GM18505 (cell line): ENCODE data around the gene ADGRG2.
A peak's percentile ranks its signal among the peaks of the same experiment; 100 is the strongest.
"Not testable (repeated sequence)": the region's sequence is repeated elsewhere in the genome, so short reads cannot be mapped to it uniquely, and the experiment has no call there.

Experiments used
- ATAC-seq: cut with Tn5 transposase; IDR thresholded peaks from one replicate; pipeline ENCODE4 v1.9.1; 2021; ENCODE audit not compliant: unreplicated experiment
- POLR2A ChIP-seq: IDR thresholded peaks from 4 replicates; pipeline ENCODE4 v1.6.1; 2011; ENCODE audit warnings: borderline replicate concordance; ENCODE audit not compliant: insufficient read depth, insufficient read length; ENCODE audit errors: extremely low read depth

ADGRG2 gene

DNA sequence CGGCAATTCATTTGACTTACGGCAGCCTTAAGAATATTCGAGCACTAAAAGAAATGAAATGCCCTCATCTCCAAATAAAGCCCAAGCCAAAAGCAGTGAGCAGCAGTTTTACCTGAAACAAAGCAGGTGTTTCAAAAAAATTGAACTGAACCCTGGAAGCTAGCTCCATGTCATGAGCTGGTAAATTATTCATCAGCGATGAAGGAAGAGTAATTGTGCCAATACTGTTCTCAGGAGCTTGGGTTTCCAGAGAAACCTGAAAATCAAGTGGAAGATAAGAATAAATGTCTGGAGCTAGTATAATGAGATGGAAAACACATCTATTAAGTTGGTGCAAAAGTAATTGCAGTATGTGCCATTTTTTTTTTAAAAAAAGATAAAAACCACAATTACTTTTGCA is 114.4 kb downstream of the ADGRG2 start:
- TF ChIP-seq POLR2A = no peak
- no peak for ATAC-seq

DNA sequence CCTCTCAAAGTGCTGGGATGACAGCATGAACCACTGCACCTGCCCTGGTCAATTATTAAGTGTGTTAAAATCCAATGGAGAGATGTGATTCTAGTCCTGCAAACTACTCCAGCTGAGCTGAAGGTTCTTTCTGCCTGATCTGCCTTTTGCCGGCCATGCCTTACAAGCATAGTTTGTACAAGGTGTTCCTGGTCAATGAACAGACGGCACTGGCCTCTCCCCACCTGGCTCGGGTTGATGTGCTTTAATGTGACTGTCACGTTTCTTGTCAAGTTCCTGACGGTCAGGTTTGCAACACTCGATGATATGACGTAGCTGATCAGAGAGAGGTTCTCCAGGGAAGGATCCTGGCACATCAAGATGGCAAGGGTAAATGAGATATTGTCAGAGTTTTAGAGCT is 115.3 kb downstream of the ADGRG2 start:
- ATAC-seq = no peak
- no peak for TF ChIP-seq POLR2A

DNA sequence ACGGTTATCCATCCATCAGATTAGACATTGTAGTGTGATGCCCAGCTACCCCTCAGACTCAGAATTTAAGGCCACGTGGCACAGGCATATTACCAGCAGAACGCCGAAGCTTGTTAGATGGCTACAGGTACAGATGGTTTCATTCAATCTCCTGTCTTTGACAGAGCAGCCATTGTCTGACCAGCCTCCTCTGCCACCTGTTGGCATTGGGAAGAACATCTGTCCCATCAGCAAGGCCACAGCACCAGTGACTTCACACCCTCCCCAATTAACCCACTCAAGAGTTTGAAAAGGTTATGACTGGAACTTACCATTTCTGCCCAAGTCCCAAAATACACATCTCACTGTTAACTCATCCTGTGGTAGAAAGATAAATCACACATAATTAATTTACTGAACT is 116.4 kb downstream of the ADGRG2 start:
- TF ChIP-seq POLR2A = no peak
- no peak for ATAC-seq

DNA sequence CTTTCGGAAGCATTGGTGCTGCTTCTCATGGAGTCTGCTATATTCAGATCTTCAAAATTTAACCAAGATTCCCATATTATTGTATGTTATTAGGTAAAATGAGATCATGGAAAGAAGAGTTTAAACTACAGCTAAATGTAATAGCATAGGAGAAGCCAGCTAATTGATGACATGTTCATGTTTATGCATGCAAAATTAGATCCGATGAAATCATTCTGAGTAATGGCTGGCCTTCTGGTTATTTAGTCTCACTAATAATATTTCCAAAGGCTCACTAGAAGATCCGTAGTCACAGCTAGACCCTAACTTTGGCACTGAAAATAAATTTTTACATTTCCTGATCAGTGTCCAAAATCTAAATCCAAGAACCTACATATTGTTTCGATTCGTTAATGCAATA is 118.5 kb downstream of the ADGRG2 start:
- ATAC-seq = no peak
- no peak for TF ChIP-seq POLR2A

DNA sequence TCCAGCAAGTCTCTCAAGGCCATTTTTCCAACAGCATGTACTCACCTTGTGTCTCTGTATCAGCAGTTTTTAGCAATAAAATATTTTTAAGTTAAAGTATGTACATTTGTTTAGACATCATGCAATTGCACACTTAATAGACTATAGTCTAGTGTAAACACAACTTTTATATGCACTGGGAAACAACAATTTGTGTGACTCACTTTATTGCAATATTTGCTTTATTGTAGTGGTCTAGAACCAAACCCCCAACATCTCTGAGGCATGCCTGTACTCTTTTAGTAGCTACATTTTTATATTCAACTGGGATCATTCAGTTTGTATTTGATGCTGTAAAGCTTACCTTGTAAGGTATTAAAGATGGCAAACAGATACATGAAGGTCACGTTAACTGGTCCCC is 123.6 kb downstream of the ADGRG2 start:
- no peak for TF ChIP-seq POLR2A
- ATAC-seq = no peak

DNA sequence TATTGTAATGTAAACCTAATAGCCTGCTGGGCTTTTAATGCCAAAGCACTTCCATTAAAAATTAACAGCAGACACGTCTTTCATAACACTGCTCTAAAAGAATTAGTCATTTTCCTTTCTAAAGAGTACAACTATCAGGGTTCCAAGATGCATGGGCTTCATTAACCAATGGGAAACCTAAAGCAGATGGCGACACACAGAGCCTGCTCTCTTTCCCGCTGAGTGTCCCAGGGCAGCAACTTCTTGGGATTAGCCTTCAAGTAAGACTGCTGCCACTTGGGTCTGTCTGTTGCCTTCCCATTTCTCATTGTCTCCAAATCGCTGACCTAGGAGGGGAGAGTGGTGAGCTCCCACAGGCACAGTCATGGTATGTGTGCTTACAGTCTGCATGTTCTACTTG is 124.4 kb downstream of the ADGRG2 start:
- ATAC-seq = no peak
- TF ChIP-seq POLR2A = no peak

DNA sequence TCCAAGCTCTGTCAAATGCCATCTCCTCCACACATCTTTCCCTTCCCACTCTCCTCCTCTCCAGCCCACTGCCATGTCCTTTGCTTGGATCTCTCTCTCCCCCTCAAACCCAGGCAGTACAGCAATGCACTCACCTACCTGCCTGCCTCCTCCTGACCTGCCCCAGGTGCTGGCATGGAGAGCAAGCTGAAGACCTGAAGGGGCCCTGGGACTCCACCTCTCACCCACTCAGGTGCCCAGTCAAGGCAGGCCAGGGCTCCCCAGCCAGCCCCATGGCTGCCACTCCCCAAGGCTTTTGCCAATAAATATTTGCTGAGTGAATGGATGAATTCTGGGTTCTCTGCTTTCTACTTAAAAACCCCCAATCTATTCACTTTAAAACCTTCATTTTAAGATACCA is 125.7 kb downstream of the ADGRG2 start:
- TF ChIP-seq POLR2A = no peak
- ATAC-seq = no peak

DNA sequence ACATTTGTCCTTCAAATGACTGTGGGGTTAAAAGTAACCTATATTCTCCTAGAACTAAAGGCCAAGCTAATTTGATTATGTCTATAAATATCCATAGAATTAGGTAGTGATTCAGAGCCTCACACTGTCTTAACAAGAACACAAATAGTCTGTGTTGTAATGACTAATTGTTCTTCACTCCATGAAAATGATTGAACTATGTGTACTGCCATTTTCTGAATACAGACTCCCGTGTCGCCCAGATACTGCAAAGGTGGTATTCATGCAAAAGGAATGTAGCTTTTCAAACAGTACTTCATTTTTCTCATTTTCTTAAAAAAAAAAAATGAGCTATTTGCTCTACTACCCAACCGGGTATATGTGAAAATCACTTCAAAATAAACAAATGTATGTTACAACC is 127.0 kb downstream of the ADGRG2 start:
- no peak for ATAC-seq
- no peak for TF ChIP-seq POLR2A

DNA sequence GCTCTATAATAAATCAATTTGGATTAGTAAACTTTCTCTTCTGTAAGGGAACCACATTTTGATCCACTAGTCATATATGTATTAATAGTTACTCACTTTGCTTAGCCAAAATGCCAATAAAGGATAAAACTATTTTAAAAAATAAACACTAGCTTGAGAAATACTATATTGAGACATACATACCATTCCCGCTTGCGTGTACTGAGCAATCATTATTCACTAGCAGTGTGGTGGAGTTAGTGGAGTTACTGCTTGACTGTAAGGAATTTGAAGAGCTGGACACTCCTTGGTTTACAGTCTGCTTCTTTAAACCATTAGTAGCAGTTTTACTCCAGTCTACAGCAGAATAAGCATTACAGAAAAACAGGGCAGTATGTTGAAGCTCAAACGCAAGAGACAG is 127.6 kb downstream of the ADGRG2 start:
- no peak for TF ChIP-seq POLR2A
- ATAC-seq = no peak

DNA sequence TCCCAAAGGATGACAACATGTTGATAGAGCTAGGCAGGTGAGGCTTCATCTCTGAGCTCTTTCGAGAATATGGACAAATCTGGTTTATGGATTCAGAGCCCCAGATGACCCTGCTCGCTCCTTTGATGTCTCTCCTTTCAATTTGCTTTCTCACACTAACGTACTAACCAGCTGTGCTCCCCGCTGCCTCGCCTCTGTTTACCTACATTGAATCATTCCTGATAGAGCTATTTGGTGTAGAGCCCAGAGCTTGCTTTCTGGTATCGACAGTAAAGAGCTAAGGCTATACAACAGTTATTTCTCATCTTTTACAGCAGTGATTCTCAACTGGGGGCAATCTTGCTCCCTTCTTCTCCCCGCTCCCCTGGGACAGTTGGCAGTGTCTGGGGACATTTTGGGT is 129.4 kb downstream of the ADGRG2 start:
- no peak for ATAC-seq
- no peak for TF ChIP-seq POLR2A

DNA sequence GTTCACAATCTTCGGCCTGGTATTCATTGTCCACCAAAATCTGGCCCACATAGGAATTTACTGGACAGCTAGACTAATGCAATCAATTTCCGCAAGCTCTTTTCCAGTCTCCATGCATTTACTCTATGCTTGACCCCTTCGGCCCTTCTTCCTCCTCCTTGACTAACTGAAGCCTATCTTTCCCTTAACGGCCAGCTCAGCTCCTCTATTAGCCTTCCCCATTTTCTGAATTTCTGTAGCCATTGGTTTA is 137.2 kb downstream of the ADGRG2 start:
- TF ChIP-seq POLR2A = no peak
- no peak for ATAC-seq

DNA sequence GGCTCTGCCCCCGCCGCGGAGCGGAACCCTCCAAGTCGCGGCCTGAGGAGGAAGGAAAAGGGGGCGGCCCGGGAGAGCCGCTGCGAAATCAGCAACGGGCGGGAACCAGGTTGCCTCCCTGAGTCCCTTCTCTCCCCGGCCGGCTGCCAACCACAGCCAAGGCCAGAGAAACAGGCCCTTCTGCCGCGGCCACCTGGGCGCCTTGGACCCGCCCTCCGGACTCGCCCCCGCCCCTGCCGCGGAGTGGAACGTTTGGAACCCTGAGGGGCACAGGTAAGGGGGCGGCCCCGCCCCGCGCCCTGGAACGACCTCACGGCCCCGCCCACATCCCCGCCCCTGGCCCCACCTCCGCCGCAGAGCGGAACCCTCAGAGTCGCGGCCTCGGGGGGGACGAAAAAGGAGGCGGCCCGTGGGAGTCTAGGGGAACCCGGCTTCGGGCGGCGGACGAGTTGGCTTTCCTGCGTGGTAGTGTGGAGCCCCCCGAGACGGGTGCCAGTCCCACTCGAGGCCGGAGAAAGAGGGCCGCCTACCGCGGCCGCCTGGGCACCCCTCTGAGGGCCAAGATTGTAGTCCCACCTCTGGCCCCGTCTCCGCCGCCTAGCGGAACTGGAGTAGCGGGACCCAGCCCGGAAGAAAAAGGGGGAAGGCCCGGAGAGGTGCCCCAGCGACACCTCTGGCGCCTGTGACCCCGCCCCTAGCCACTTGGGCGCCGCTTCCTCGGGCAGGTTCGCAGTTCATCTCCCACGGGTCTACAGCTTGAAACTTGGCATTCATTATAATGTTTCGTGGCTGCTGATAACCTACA is 137.7 kb downstream of the ADGRG2 start:
- ATAC-seq = peak; percentile 87
- peak; percentile 80 for TF ChIP-seq POLR2A

DNA sequence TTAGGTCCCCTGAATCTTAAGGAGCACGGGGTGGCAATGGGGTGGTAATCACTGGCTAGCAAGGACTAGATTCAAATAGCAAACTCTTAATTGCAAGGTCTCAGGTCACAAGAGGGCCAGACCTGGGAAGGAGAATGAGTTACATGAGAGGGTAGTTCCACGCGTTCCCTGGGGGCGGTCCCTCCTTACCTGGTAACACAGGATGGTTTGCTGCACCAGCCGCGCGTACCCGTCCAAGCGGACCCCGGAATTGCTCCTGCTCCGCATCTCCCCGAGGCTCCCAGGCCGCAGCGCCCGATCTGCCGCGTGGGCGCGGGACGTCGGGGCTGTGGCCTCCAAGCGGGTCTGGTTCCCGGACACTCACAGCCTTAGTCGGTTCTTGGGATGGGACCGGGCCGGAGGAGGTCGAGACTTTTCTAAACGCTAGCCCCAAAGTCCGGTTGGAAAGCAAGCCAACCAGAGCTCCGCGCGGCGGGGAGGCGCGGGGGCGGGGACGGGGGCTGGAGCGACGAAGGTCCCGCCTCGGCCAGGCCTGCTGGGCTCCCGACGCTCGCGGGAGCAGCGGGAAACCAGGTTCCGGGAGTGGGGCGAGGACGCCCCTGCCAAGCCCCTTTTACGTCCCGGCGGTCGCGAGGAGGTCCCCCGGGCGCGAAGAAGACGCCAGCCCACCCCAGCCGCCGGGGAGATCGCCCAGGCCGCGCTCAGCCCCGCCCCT is 138.4 kb downstream of the ADGRG2 start, which contains the start of gene PHKA2:
PHKA2 (minus strand) TSS at position 449 of the 715 bp plus-strand sequence; CDS start at position 267, 182 bp downstream.
- peak; percentile 41 for ATAC-seq
- TF ChIP-seq POLR2A = no peak

DNA sequence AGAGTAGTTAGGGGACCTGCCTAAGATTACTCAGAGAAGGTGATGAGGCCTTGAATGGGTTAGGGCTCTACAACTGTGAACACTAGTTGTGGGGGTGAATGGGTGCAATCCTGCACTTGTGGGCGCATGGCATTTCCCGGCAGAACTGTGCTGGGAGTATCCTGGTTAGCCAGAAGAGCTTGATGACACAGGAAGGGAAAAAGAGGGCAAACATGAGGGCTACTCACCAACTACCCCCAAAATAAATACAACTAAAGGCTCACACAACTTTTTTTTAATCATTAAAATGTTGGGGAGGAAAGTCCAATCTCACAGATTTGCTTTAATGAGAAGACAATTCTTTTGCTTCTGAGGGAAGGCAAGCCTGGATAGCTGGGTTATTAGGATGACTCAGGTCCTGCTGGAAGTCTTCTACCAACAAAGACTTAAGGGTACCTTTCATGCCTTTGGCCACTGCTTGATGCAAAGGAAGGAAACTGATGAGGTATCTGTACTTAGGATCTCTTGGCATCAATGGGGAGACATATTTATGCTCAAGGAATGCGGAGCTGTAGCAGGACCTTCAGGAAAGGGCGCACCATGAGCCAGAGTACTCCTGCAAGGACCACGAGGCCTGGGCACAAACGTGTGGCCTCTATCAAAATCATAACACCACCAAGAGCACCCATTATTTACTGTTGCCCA is 141.0 kb downstream of the ADGRG2 start:
- ATAC-seq = no peak
- TF ChIP-seq POLR2A = no peak

DNA sequence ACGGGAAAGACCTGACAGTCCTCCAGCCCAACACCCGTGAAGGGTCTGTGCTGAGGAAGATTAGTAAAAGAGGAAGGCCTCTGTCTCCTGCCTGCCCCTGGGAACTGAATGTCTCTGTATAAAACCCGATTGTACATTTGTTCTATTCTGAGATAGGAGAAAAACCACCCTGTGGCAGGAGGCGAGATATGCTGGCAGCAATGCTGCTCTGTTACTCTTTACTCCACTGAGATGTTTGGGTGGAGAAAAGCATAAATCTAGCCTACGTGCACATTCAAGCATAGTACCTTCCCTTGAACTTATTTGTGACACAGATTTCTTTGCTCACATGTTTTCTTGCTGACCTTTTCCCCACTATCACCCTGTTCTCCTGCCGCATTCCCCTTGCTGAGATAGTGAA is 142.0 kb downstream of the ADGRG2 start:
- not testable (repeated sequence) for ATAC-seq
